Stimulated activated CD8-positive, alpha-beta memory T cell treated with anti-CD3 and anti-CD28 coated beads, Interleukin-12 subunit alpha, Interleukin-12 subunit beta, amount 100 ng/mL, for 1 hour (primary cell): ENCODE results near the gene PSPC1.
"Not testable (repeated sequence)": the region's sequence is repeated elsewhere in the genome, so short reads cannot be mapped to it uniquely, and the experiment has no call there.

Experiments
- DNase-seq: peaks from one replicate; pipeline ENCODE4 v3.0.0-alpha.2; 2020; ENCODE audit warnings: low read depth

PSPC1 gene

GRCh38 chr13:19782727-19783682 lies at the start of gene PSPC1:
Gene PSPC1 (minus strand): TSS chr13:19782945. CDS start chr13:19782757, 188 bp downstream.
- peak; percentile 93 for DNase-seq

GRCh38 chr13:19822673-19823072 lies 39.9 kb upstream of the PSPC1 start:
- no peak for DNase-seq

- no peak for DNase-seq
Measured at GRCh38 chr13:19818223-19818842, 35.6 kb upstream of the PSPC1 start.

- no peak for DNase-seq
Measured at GRCh38 chr13:19817510-19818158, 34.9 kb upstream of the PSPC1 start.

- DNase-seq, result no peak
Measured at GRCh38 chr13:19817106-19817505, 34.4 kb upstream of the PSPC1 start.

GRCh38 chr13:19815842-19816241 lies 33.1 kb upstream of the PSPC1 start:
- DNase-seq, result not testable (repeated sequence)

- DNase-seq, result no peak
Measured at GRCh38 chr13:19810996-19811881, 28.5 kb upstream of the PSPC1 start.

- no peak for DNase-seq
Measured at GRCh38 chr13:19810151-19810550, 27.4 kb upstream of the PSPC1 start.

- no peak for DNase-seq
Measured at GRCh38 chr13:19805765-19806164, 23.0 kb upstream of the PSPC1 start.

GRCh38 chr13:19795956-19796355 lies 13.2 kb upstream of the PSPC1 start:
- DNase-seq, result no peak

GRCh38 chr13:19794631-19795030 lies 11.9 kb upstream of the PSPC1 start:
- no peak for DNase-seq

- DNase-seq, result no peak
Measured at GRCh38 chr13:19791953-19792537, 9.3 kb upstream of the PSPC1 start.

GRCh38 chr13:19782049-19782726 lies 557 bp downstream of the PSPC1 start:
- DNase-seq, result peak; percentile 27

GRCh38 chr13:19781526-19781925 lies 1.2 kb downstream of the PSPC1 start:
- DNase-seq, result no peak

- not testable (repeated sequence) for DNase-seq
Measured at GRCh38 chr13:19780753-19781418, 1.9 kb downstream of the PSPC1 start.

- DNase-seq, result no peak
Measured at GRCh38 chr13:19772306-19772705, 10.4 kb downstream of the PSPC1 start.

GRCh38 chr13:19769854-19770253 lies 12.9 kb downstream of the PSPC1 start:
- DNase-seq, result no peak

GRCh38 chr13:19767966-19768365 lies 14.8 kb downstream of the PSPC1 start:
- DNase-seq, result no peak

- DNase-seq, result no peak
Measured at GRCh38 chr13:19766591-19766990, 16.2 kb downstream of the PSPC1 start.

- no peak for DNase-seq
Measured at GRCh38 chr13:19764237-19764636, 18.5 kb downstream of the PSPC1 start.
